Endothelial cell of umbilical vein (primary cell): Measurements from ENCODE around the gene ANAPC2.

Source experiments
- CTCF ChIP-seq, 2 donors: IDR thresholded peaks; 1 replicate in 1 of 2; 2 replicates in 1 of 2; pipeline ENCODE4 v1.5.1; 2011; ENCODE audit warnings: low read length in 2 of 2, mild to moderate bottlenecking in 2 of 2, moderate library complexity in 2 of 2, control low read depth in 1 of 2, inconsistent platforms in 1 of 2, low read depth in 1 of 2; ENCODE audit not compliant: insufficient read depth in 1 of 2; ENCODE audit errors: extremely low read depth in 1 of 2
- EZH2 ChIP-seq: IDR thresholded peaks from 2 replicates; pipeline ENCODE4 v1.6.1; 2012; ENCODE audit warnings: borderline replicate concordance, low read depth, mild to moderate bottlenecking, moderate library complexity, low read length, inconsistent platforms; ENCODE audit not compliant: severe bottlenecking
- FOS ChIP-seq: IDR thresholded peaks from 2 replicates; pipeline ENCODE4 v1.6.1; 2011; ENCODE audit warnings: mild to moderate bottlenecking, low read length, moderate library complexity, borderline replicate concordance; ENCODE audit not compliant: insufficient read depth
- JUN ChIP-seq: IDR thresholded peaks from 2 replicates; pipeline ENCODE4 v1.6.1; 2011; ENCODE audit warnings: borderline replicate concordance, low read depth; ENCODE audit not compliant: insufficient read length, insufficient read depth
- MYC ChIP-seq: IDR thresholded peaks from one replicate; pipeline ENCODE4 v1.6.1; 2011; ENCODE audit warnings: mild to moderate bottlenecking, low read depth, low read length
- POLR2A ChIP-seq: IDR thresholded peaks from 2 replicates; pipeline ENCODE4 v1.6.1; 2012; ENCODE audit warnings: low read depth, mild to moderate bottlenecking, control low read depth, low read length

- TF ChIP-seq CTCF (IDR thresholded peaks at IDR 0.05; ENCODE audit: extremely low read depth in 1 of 2, insufficient read depth in 1 of 2, low read depth in 1 of 2, low read length in 2 of 2): no peak
- no peak for TF ChIP-seq JUN
- no peak for TF ChIP-seq MYC
- no peak for TF ChIP-seq EZH2
- TF ChIP-seq POLR2A: no peak
- TF ChIP-seq FOS: no peak
Measured at GRCh38 chr9:137188086-137188489, 272 bp downstream of the ANAPC2 start.
